Neural crest cell (in vitro differentiated cells): ENCODE measurements around the gene NAA20. TPM values are rescaled to one million over a fixed set of nuclear protein-coding genes. Genes with fewer than 3 reads are reported as not detected.

Experiments used
- DNase-seq: peaks from one replicate; pipeline ENCODE4 v3.0.0; 2021; ENCODE audit warnings: low read depth, mixed read lengths, low spot score
- H3K27ac Mint-ChIP-seq: one replicate; pipeline ENCODE4 v1.8.0; 2021; ENCODE audit warnings: mild to moderate bottlenecking, mixed read lengths; ENCODE audit not compliant: unreplicated experiment
- H3K27me3 Mint-ChIP-seq: 2 replicates; pipeline ENCODE4 v1.8.0; 2021; ENCODE audit warnings: low read depth, mild to moderate bottlenecking, mixed read lengths
- H3K36me3 Mint-ChIP-seq: 2 replicates; pipeline ENCODE4 v1.8.0; 2021; ENCODE audit warnings: low read depth, mild to moderate bottlenecking, mixed read lengths
- H3K4me1 Mint-ChIP-seq: 2 replicates; pipeline ENCODE4 v1.8.0; 2021; ENCODE audit warnings: mixed read lengths
- H3K4me3 Mint-ChIP-seq: one replicate; pipeline ENCODE4 v1.8.0; 2021; ENCODE audit warnings: mild to moderate bottlenecking, mixed read lengths
- H3K9me3 Mint-ChIP-seq: 2 replicates; pipeline ENCODE4 v1.8.0; 2021; ENCODE audit warnings: mixed read lengths
- total RNA-seq: library from RNA; stranded (reverse); gene quantifications from 2 replicates; pipeline ENCODE4 v1.2.1, GENCODE V29; 2021
- TF ChIP-seq, protein P1 (sequence below): fragments of 200-600 bp; sonication (generic); conservative IDR thresholded peaks from 2 replicates; pipeline ENCODE4 v1.5.0; 2021; ENCODE audit warnings: antibody characterized with exemption, mild to moderate bottlenecking

The NAA20 gene
- total RNA-seq, 1 donor from 2014 or later: 38.2 TPM

DNA sequence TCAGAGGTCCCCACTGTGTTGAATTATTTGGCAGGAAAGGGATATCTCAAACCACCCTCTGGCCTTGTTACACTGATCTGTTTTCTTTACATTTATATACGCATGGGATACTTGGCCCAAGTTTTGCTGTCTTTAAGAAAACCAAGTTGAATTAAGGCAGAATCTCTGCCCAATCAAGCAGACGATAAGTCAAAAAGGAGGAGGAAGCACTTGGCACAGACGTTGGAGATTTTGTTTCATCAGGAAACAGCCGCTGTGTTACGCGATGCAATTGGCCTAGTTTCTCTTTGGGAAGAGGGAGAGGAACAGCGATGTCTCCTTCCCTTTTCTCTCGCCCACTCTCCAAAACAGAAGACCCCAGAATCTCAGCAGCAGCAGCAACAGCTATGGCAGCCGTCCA, 20.2 kb upstream of the NAA20 start:
- no peak for DNase-seq
- H3K27me3 Mint-ChIP-seq: no peaks in the 10 kb centered on the region
- H3K4me3 Mint-ChIP-seq: no peak overlapping the region
- TF ChIP-seq, protein P1, sequence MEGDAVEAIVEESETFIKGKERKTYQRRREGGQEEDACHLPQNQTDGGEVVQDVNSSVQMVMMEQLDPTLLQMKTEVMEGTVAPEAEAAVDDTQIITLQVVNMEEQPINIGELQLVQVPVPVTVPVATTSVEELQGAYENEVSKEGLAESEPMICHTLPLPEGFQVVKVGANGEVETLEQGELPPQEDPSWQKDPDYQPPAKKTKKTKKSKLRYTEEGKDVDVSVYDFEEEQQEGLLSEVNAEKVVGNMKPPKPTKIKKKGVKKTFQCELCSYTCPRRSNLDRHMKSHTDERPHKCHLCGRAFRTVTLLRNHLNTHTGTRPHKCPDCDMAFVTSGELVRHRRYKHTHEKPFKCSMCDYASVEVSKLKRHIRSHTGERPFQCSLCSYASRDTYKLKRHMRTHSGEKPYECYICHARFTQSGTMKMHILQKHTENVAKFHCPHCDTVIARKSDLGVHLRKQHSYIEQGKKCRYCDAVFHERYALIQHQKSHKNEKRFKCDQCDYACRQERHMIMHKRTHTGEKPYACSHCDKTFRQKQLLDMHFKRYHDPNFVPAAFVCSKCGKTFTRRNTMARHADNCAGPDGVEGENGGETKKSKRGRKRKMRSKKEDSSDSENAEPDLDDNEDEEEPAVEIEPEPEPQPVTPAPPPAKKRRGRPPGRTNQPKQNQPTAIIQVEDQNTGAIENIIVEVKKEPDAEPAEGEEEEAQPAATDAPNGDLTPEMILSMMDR: no peak
- no peaks in the 10 kb centered on the region for H3K36me3 Mint-ChIP-seq
- H3K4me1 Mint-ChIP-seq: peaks cover 26% of the 10 kb centered on the region
- no peak overlapping the region for H3K27ac Mint-ChIP-seq
- H3K9me3 Mint-ChIP-seq: no peaks in the 10 kb centered on the region

DNA sequence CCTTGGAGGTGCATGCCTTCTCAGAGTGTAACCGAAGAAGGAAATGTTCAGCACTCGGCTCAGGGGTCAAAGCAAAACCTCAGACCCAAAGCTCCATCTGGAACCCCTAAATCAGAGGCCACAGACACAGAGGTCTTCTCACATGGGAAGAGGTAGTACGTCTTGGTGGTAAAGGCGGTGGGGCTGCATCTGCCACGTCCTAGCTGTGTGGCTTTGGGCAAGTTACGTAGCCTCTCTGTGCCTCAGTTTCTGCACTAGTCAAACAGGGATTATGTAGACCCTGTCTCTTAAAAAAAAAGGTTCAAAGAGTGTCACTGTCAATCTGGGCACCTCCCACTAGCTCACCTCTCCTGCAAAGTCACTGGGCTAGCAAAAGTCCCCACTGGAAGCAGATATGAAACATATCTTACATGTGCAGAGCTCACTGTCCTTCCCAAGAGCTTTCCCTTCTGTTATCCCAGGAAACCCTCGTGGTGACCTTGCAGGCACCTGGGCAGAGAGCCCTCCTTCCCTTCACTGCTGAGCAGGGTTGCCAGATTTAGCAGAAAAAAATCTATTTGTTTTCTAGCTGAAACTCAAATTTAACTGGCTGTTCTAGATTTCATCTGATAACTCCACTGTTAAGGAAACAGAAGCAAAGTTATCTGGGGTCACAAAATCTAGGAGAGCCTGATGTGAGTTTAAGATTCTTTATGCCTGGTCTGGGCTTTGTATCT, 18.0 kb upstream of the NAA20 start:
- H3K4me3 Mint-ChIP-seq: no peak overlapping the region
- H3K4me1 Mint-ChIP-seq: peaks cover 26% of the 10 kb centered on the region
- no peak overlapping the region for H3K27ac Mint-ChIP-seq
- DNase-seq: no peak
- H3K9me3 Mint-ChIP-seq: no peaks in the 10 kb centered on the region
- no peaks in the 10 kb centered on the region for H3K27me3 Mint-ChIP-seq
- H3K36me3 Mint-ChIP-seq: no peaks in the 10 kb centered on the region
- TF ChIP-seq, protein P1: no peak

- H3K4me1 Mint-ChIP-seq: peaks cover 23% of the 10 kb centered on the region
- no peak overlapping the region for H3K27ac Mint-ChIP-seq
- no peak overlapping the region for H3K4me3 Mint-ChIP-seq
- no peaks in the 10 kb centered on the region for H3K36me3 Mint-ChIP-seq
- TF ChIP-seq, protein P1: no peak
- H3K27me3 Mint-ChIP-seq: no peaks in the 10 kb centered on the region
- no peak for DNase-seq
- H3K9me3 Mint-ChIP-seq: no peaks in the 10 kb centered on the region
Measured at GRCh38 chr20:20000211-20000968, 16.8 kb upstream of the NAA20 start.

DNA sequence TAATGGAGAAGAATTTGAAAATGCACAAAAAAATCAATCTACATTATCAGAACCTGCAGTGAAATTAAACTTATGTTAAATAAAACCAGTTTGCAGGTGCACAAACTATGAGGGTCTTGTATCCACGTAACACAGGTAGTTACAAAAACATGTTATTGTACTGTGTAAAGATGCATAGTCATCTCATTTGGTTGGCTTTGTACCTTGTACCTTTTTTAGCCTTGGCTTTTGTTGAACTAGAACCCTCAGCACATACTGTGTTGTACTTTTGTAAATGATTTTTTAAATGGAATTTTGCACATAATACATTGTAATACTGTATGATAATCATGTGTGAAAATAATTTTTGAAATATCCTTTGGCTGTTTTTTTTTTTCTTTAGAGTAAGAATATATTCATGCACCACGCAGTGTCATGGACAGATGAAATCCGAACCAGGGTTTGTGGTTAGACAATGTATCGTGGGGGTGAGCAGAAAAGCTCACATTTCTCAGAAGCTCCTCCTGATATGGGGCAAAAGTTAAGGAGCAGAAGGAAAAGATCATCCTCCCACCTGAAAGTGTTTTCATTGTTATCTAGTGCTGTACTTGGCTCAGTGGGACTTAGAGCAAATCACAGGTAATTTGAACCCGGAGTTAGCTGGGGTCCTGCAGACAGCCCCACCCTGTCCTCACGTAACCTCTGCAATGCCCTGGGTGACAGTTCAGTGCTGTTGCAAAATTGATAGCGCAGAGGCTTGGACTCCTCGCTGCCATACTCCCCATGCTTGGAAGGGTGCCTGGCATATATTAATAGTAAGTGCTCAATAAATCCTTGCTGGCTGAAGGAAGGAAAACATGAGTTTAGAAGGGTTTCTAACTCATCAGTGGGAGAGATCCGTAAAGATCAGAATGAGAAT, 14.8 kb upstream of the NAA20 start:
- Mint-ChIP-seq H3K4me1 (peaks cover 23% of the 10 kb centered on the region), H3K9me3 (no peaks in the 10 kb centered on the region), H3K27ac (peak overlapping the region; percentile 61), H3K36me3 (no peaks in the 10 kb centered on the region), H3K4me3 (no peak overlapping the region), H3K27me3 (no peaks in the 10 kb centered on the region)
- no peak for DNase-seq
- TF ChIP-seq, protein P1: no peak
